Nephron progenitor cell (in vitro differentiated cells): ENCODE data around the gene NAIP.
"Not testable (repeated sequence)": the region's sequence is repeated elsewhere in the genome, so short reads cannot be mapped to it uniquely, and the experiment has no call there.

ENCODE experiments used
- DNase-seq: peaks from one replicate; pipeline ENCODE4 v3.0.0; 2021
- H3K27ac Mint-ChIP-seq: 2 replicates; pipeline ENCODE4 v1.8.0; 2021; ENCODE audit warnings: mild to moderate bottlenecking, moderate library complexity, mixed read lengths
- H3K27me3 Mint-ChIP-seq: 2 replicates; pipeline ENCODE4 v1.8.0; 2021; ENCODE audit warnings: mild to moderate bottlenecking, low read depth, mixed read lengths; ENCODE audit not compliant: poor library complexity
- H3K36me3 Mint-ChIP-seq: 2 replicates; pipeline ENCODE4 v1.8.0; 2021; ENCODE audit warnings: low read depth, mixed read lengths
- H3K4me1 Mint-ChIP-seq: 2 replicates; pipeline ENCODE4 v1.8.0; 2021; ENCODE audit warnings: mixed read lengths
- H3K4me3 Mint-ChIP-seq: 2 replicates; pipeline ENCODE4 v1.8.0; 2021; ENCODE audit warnings: mild to moderate bottlenecking, moderate library complexity, mixed read lengths
- H3K9me3 Mint-ChIP-seq: 2 replicates; pipeline ENCODE4 v1.8.0; 2021; ENCODE audit warnings: mild to moderate bottlenecking, moderate library complexity, mixed read lengths
- TF ChIP-seq, protein P1 (sequence below): fragments of 200-600 bp; sonication (generic); IDR thresholded peaks from 2 replicates; pipeline ENCODE4 v1.5.0; 2021; ENCODE audit warnings: antibody characterized with exemption

The NAIP gene

DNA sequence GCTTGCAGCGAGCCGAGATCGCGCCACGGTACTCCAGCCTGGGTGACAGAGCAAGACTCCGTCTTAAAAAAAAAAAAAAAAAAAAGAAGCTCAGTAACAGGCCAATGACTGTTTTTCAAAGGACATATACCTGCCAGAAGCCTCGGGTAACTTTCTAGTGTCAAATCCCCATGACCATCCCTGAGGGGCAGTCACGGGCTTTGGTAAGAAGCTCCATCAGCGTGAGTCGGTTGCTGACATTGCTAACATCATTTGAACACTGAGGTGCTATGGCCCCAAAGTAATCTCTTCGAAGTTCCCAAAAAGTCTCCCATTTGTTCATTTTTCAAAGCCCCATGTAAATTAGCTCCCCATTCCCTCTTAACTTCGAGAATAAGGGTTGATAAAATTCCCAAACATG lies 11.6 kb downstream of the NAIP start:
- Mint-ChIP-seq H3K27ac (no peak overlapping the region), H3K9me3 (no peaks in the 10 kb centered on the region), H3K4me1 (peaks cover 6% of the 10 kb centered on the region), H3K4me3 (no peak overlapping the region), H3K36me3 (no peaks in the 10 kb centered on the region), H3K27me3 (peaks cover 2% of the 10 kb centered on the region)
- TF ChIP-seq, protein P1, sequence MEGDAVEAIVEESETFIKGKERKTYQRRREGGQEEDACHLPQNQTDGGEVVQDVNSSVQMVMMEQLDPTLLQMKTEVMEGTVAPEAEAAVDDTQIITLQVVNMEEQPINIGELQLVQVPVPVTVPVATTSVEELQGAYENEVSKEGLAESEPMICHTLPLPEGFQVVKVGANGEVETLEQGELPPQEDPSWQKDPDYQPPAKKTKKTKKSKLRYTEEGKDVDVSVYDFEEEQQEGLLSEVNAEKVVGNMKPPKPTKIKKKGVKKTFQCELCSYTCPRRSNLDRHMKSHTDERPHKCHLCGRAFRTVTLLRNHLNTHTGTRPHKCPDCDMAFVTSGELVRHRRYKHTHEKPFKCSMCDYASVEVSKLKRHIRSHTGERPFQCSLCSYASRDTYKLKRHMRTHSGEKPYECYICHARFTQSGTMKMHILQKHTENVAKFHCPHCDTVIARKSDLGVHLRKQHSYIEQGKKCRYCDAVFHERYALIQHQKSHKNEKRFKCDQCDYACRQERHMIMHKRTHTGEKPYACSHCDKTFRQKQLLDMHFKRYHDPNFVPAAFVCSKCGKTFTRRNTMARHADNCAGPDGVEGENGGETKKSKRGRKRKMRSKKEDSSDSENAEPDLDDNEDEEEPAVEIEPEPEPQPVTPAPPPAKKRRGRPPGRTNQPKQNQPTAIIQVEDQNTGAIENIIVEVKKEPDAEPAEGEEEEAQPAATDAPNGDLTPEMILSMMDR = no peak
- no peak for DNase-seq

DNA sequence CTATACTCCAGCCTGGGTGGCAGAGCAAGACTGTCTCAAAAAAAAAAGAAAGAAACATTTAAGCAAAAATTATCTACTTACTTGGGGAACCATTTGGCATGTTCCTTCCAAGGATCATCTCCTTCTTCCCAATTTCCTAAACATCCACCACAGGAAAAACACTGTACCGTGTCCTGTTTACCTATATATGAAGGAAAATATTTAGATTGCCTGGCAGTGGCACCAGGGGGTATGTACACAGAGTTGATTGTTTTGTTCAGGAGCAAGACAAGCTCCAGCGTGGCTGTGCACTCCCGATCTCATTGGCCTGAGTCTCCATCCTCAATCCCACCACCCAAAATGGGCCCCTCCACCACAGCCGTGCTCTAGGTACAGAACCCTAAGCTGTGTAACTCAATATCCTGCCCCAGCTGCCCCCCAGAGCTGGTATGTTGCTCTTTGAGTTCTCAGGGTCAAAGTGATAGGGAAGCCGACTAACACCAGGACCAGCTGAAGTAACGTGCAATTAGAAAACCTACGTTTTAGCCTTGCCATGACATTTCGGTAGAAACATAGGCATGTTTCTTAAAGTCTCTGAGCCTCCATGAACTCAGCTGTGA lies 13.8 kb downstream of the NAIP start:
- Mint-ChIP-seq H3K4me3 (no peak overlapping the region), H3K27ac (peak overlapping the region; percentile 68), H3K9me3 (no peaks in the 10 kb centered on the region), H3K4me1 (peaks cover 6% of the 10 kb centered on the region), H3K36me3 (no peaks in the 10 kb centered on the region), H3K27me3 (peaks cover 2% of the 10 kb centered on the region)
- TF ChIP-seq, protein P1 = no peak
- no peak for DNase-seq

DNA sequence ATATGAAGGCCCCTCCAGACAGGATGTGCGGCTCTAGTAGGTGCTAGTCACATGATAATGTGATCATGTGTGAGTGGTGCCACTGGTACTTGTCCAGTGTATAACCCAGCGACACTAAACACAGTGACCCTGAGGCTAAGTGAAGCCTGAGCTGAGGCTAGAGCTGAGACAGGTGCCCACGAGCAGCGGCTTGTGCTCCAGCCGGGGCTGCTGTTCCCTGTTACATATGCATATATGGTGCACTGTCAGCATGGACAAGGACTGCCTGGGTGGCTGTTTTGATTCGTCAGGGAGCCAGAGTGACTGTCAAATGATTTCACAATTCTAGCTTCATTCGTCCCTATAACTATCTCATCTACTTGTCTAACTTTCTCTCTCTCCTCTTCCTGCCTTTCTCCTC lies 18.2 kb downstream of the NAIP start:
- not testable (repeated sequence) for H3K4me3 Mint-ChIP-seq, H3K27ac Mint-ChIP-seq, H3K36me3 Mint-ChIP-seq, DNase-seq, H3K27me3 Mint-ChIP-seq, H3K9me3 Mint-ChIP-seq, H3K4me1 Mint-ChIP-seq

DNA sequence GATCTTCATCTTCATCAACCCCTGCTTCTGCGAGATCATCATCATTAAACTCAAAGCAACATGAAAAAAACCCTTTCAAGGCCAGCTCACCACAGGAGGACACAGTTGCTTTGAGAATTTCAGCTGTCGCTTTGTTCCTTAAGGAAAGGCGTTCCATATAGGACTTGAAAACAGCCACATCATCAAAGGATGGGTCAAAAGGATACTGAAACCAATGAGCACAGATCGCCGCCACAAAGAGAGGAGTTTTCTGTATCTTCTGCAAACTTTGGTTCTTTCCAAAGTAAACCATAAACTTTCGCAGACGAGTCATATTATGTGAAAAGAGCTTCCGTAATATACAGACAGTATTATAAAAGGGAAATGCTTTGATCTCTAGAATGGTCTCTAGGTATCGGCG lies 40.3 kb downstream of the NAIP start:
- not testable (repeated sequence) for H3K36me3 Mint-ChIP-seq, H3K4me1 Mint-ChIP-seq, H3K4me3 Mint-ChIP-seq, H3K27me3 Mint-ChIP-seq, H3K9me3 Mint-ChIP-seq, H3K27ac Mint-ChIP-seq, DNase-seq

DNA sequence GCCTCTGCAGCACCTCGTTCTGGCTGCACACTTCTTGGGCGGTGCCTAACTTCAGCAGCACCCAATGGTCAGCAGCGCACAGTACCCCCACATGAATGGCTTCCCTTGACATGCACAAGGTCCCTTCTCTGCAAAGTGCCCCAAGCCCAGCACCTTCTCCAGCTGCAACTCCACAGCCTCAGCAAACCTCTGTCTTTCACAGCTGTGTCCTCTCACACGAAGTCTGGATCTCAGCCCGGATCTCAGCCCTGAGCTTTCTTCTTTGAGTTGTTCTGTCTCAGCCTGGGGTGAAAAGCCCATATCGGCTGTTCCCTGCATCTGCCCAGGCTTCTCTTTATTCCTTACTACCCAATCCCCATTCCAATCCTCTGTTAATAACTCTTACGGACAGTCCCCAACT lies 57.9 kb downstream of the NAIP start:
- H3K27ac Mint-ChIP-seq, H3K36me3 Mint-ChIP-seq, H3K4me1 Mint-ChIP-seq, H3K27me3 Mint-ChIP-seq, H3K9me3 Mint-ChIP-seq, DNase-seq, H3K4me3 Mint-ChIP-seq: not testable (repeated sequence)

- H3K4me1 Mint-ChIP-seq = not testable (repeated sequence)
These were observed 60.6 kb downstream of the NAIP start for GRCh38 chr5:70964531-70964930.

DNA sequence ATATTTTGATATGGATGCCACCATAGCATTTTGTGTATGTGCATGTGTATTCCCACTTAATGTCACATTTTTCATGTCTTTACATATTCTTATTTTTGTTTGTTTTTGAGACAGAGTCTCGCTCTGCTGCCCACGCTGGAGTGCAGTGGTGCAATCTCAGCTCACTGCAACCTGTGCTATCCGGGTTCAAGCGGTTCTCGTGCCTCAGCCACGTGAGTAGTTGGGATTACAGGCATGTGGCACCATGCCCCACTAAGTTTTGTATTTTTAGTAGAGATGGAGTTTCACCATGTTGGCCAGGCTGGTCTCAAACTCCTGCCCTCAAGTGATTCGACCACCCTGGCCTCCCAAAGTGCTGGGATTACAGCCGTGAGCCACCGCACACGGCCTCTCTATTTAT lies 72.1 kb downstream of the NAIP start:
- not testable (repeated sequence) for DNase-seq, H3K4me3 Mint-ChIP-seq, H3K9me3 Mint-ChIP-seq, H3K27me3 Mint-ChIP-seq, H3K36me3 Mint-ChIP-seq, H3K27ac Mint-ChIP-seq, H3K4me1 Mint-ChIP-seq

More at GRCh38 chr5:70964531-70964930, 60.6 kb downstream of the NAIP start:
- H3K27ac Mint-ChIP-seq, H3K9me3 Mint-ChIP-seq, H3K36me3 Mint-ChIP-seq, DNase-seq, H3K4me3 Mint-ChIP-seq, H3K27me3 Mint-ChIP-seq: not testable (repeated sequence)

GRCh38 chr5:70932560-70932959 lies 92.6 kb downstream of the NAIP start:
- H3K4me1 Mint-ChIP-seq, H3K9me3 Mint-ChIP-seq, DNase-seq, H3K27me3 Mint-ChIP-seq, H3K27ac Mint-ChIP-seq, H3K4me3 Mint-ChIP-seq, H3K36me3 Mint-ChIP-seq: not testable (repeated sequence)

- not testable (repeated sequence) for H3K27me3 Mint-ChIP-seq, H3K9me3 Mint-ChIP-seq, H3K27ac Mint-ChIP-seq, H3K4me3 Mint-ChIP-seq, H3K36me3 Mint-ChIP-seq, H3K4me1 Mint-ChIP-seq, DNase-seq
These were observed 93.3 kb downstream of the NAIP start for GRCh38 chr5:70931709-70932368.

- not testable (repeated sequence) for H3K9me3 Mint-ChIP-seq, H3K4me3 Mint-ChIP-seq, DNase-seq, H3K27me3 Mint-ChIP-seq, H3K27ac Mint-ChIP-seq, H3K4me1 Mint-ChIP-seq, H3K36me3 Mint-ChIP-seq
These were observed 100.0 kb downstream of the NAIP start for GRCh38 chr5:70925211-70925562.
